Retinal pigment epithelial cell (primary cell): Measurements from ENCODE around the gene RTRAF.

Experiments used
- DNase-seq: peaks from one replicate; pipeline ENCODE4 v3.0.0-alpha.2; 2010; ENCODE audit warnings: low read depth
- H3K4me3 ChIP-seq: 2 replicates; pipeline ENCODE4 v1.5.1; 2011; ENCODE audit warnings: mild to moderate bottlenecking, low read length, control low read depth, moderate library complexity
- CTCF ChIP-seq: conservative IDR thresholded peaks from 2 replicates; pipeline ENCODE4 v1.5.1; 2011; ENCODE audit warnings: low read depth, low read length, control low read depth, inconsistent platforms

The RTRAF gene

DNA sequence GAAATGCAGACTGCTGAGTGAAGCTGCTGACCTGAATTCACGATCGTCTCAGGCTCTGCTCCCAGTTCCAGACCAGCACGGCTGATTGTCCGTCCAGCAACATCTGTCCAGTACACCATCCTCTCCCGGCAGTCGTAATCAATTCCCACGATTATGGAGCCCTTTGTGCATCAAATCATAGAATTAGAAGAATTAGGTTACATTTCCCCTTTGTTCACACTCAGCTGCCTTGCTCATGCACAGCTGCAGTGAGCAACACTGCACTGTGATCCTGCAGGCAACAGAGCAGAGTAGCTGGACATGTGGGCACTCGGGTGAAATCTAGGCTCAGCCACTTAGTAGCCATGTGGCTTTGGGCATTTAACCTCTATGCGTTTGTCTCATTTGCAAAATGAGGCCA lies 22.2 kb downstream of the RTRAF start:
- no peak for DNase-seq
- H3K4me3 ChIP-seq: no peak overlapping the region
- no peak for TF ChIP-seq CTCF

- no peak for TF ChIP-seq CTCF
- H3K4me3 ChIP-seq: no peak overlapping the region
- DNase-seq: no peak
These were observed 23.3 kb downstream of the RTRAF start for GRCh38 chr14:52012635-52013034.

DNA sequence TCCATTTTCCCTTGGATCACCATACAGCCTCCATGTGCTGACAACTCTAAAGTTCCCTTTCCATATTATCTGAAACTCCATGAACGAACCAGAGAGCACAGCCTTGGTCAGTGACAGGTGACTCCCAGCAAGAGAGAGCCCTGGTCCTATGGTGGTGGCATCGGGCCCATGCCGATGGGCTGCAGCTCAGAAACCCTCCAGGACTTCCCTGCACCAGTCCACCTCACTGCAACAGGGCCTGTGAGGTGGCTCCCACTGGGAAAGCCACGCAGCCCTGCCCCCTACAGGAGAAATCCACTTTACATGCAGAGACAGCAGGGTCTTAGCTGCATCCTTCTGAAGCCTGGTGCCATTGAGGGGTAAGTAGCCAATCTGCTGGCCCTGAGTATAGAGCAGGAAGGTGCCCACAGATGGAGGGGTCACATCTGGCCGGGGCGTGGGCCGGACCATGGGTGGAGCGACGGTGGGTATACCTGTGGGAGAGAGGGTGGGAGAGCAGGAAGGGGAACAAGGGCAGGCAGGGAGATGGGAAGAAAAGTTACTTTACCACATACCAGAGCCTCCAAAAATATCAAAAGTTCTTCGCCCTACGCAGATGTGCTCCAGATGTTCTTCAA lies 24.7 kb downstream of the RTRAF start:
- no peak for DNase-seq
- no peak overlapping the region for H3K4me3 ChIP-seq
- TF ChIP-seq CTCF: peak; percentile 39

GRCh38 chr14:52014601-52015267 lies 25.4 kb downstream of the RTRAF start:
- H3K4me3 ChIP-seq: no peak overlapping the region
- no peak for DNase-seq
- no peak for TF ChIP-seq CTCF

DNA sequence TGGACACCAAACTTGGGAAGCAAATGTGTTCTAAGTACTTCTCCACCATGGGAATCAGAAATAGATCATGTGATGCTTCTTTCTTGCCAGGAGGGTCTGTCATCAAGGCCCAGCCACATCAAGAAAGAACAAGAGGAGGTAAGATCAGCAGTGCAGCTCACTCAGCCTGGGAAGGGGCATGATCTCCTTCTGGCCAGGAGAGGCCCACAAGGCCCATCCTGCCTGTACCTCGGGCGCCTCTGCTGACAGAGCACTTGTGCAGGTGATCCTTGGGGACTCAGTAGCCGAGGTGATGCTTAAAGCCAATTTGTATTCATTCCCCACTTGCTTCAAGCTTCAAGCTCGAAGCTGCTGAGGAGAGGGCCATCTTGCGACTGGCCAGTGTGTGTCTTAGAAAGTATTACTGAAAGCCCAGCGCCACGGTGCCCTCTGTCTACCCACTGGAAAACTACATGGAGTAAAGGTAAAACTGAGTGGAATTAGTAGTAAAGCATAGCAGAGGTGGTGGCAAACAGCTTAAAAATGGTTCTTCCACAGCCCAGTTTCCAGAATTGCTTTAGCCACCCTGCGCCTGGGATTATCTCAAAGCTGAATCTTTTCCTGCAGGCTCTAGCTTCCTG lies 26.2 kb downstream of the RTRAF start:
- peak; percentile 66 for TF ChIP-seq CTCF
- H3K4me3 ChIP-seq: no peak overlapping the region
- no peak for DNase-seq

DNA sequence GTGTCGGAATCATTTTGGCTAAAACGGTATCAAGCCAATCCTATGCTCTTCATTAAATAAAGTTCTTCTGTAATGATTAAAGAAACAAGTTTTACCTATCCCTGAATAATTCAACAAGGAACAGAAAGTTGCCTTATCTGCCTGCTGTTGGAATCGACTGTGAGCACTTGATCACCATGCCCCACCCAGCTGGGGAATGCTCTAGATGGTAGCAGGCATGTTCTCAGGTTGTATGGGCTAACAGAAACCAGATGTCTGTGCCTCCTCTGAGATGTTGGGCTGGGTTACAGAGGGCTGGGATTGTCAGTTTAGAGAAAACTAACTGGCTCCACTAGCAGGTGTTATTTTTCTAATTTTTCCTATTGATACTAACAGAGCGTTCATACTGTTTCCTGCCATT lies 28.9 kb downstream of the RTRAF start:
- no peak for TF ChIP-seq CTCF
- no peak for DNase-seq
- H3K4me3 ChIP-seq: no peak overlapping the region

- DNase-seq: no peak
- no peak for TF ChIP-seq CTCF
These were observed 29.6 kb downstream of the RTRAF start for GRCh38 chr14:52018970-52019369.

More at GRCh38 chr14:52018970-52019369, 29.6 kb downstream of the RTRAF start:
- no peak overlapping the region for H3K4me3 ChIP-seq
